ENCODE results near the gene APC.

Gene APC

DNA sequence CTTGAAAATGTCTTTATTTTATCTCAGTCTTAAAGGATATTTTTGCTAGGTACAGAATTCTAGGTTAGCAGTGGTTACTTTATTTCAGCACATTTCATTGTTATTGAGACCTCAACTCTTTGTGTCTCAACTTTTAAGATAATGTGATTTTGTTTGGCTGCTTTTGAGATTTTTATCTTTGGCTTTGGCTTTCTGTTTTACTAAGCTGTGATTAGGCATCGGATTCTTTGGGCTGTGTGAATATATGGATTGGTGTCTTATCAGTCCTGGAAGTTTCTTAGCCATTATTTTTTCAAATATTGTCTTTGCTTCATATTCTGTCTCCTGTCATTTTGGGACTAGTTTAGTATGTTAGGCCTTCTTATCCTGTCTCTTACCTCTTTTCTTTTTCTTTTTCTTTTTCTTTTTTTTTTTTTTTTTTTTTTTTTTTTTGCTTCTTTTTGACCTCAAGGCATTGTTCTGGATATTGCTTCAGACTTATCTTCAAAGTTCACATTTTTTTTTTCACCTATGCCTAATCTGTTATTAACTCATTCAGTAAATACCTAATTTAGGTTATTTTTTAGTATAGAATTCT lies 20.1 kb upstream of the APC start:
- no peak for DNase-seq

- DNase-seq, result no peak
Observed at GRCh38 chr5:112718344-112718743, 19.3 kb upstream of the APC start.

DNA sequence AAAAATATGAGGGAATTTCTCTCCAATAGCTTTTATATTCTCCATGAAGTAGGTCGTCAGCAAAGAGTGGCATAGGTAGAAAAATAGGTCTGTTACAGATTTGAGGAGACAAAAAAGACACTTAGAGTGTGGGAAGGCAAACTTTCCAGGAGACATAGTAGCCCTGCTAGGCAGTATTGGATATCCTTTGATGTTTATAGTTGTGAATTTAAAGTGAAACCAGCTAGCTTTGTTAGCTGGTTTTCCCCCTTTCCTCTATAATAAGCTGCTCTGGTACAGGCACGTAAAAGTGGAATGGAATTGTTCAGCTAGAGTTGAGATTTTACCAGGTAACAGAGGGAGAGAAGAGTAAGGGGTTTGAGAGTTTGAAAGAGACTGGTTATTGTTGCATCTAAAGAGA lies 17.1 kb upstream of the APC start:
- DNase-seq, result no peak

DNA sequence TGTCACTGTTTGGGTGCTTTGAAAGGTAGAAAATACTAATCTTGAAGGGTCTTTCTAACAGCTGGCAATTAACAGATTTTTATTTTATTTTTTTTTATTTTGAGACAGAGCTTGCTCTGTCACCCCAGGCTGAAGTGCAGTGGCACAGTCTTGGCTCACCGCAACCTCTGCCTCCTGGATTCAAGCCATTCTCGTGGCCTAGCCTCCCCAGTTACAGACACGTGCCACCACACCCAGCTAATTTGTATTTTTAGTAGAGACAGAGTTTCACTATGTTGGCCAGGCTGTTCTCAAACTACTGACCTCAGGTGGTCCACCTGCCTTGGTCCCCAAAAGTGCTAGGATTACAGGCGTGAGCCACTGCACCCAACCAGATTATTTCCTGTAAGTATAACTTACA lies 12.8 kb upstream of the APC start:
- DNase-seq, result no peak

DNA sequence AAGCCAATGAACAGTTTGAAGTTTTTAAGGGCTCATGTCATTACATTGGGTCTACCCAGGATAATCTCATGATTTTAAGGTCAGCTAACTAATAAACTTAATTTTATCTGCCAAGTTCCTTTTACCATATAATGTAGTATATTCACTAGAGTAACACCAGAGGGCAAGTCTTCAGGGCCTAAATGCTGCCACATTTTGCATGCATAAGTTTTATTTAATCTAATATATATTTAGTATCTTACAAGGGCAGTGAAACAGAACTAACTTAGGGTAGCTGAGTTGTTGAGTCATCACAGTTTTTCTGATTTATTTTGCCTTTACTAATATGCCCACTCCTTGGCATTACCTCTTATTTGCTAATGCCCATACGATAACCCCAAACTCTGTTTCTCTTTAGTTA lies 8.1 kb upstream of the APC start:
- DNase-seq, result no peak

DNA sequence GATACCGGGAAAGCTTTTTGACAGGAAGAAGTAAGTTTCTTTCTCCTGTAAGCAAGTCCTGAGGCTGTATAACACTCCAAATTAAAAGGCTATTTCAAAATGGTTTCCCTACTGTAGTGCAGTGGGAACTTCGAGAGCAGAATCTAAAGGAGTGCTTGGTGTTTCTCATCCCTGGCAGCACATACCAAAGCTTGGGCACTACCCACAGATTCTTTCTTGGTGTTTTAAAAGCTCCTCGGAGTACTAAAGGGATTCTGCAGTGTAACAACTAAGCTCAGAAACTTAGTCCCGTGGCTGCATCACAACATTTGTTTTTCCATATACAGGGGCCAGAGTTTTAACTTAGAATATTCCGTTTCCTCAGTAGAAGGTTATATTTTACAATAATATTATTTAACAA lies 5.6 kb upstream of the APC start:
- DNase-seq, result no peak

DNA sequence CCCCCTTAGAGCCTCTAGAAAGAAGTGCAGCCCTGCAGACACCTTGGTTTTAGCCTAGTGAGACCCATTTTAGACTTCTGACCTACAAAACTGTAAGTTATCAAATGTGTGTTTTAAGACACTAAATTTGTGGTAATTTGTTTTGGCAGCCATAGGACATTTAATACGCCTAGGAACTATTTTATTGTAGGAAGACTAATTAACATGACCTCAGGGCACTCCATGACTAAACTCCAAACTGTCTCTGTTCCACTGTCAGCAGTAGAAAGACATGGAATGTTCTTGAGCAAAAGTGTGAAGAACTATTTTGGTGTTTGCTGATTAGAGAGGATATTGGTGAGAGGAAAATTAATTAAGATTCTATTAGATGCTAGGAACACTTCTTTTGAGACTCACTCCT lies 4.1 kb upstream of the APC start:
- no peak for DNase-seq

DNA sequence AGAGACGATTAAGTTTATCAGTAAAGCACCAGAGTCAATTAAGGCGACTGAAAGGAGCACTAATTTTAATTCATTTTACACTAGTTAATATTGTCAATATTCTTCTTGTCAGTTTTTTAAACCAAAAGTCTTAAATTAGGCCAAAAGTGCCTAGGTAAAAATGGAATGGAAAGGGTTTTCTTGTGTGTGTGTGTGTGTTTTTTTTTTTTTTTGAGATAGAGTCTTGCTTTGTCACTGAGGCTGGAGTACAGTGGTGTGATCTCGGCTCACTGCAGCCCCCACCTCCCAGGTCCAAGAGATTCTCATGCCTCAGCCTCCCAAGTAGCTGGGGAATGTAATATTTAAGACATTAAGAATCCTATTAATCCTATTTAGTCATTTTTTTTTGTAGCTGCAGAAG lies 3.1 kb upstream of the APC start:
- no peak for DNase-seq

DNA sequence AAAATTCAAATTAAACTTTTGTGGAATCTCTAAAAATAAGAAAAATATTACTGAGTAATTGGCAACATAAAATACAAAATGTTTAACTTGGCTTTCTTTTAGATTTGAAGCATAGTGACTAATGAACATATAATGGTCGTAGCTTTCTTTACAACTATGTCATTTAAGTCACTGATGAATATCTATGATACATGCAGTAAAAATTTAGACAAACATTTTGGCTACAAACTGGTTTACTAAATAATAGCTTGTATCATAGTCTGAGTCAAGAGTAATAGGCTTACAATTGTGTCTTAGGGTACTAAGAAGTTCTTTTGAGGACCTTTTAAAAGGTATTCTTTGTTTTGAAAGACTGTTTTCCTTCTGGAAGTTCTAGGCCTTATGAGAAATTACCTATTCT lies 2.0 kb upstream of the APC start:
- DNase-seq, result no peak

DNA sequence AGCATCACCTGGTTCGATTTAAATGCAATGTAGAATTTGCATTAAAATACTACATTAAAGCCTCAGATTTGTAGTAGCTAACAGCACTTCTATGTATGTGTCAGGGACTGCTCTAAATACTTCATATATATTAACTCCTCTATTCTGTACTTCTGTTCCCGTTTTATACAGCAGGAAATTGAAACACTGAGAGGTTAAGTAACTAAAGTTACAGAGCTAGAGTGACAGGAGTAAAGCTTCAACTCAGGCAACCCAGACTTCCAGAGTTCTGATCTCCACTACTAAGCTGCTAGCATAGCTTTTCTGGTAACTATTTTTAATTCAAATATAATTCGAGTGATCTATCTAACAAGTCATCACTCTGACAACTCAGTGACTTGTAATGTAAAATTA lies 619 bp upstream of the APC start:
- no peak for DNase-seq

DNA sequence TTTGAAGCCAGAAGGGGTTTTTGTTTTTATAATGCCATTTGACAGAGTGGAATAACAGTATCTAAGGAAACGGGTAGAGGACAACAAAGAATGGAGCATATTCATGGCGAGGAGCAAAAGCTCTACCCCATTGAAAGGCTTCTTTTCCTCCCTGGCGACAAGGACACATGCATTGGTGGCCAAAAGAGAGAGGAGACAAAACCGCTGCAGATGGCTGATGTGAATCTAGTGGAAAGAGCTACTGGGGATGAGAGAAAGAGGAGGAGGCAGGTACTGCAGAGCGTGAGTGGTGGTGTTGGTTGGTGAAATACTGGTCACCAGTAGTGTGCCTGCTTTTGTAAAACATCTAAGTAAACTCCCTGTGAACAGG lies 491 bp downstream of the APC start:
- no peak for DNase-seq

DNA sequence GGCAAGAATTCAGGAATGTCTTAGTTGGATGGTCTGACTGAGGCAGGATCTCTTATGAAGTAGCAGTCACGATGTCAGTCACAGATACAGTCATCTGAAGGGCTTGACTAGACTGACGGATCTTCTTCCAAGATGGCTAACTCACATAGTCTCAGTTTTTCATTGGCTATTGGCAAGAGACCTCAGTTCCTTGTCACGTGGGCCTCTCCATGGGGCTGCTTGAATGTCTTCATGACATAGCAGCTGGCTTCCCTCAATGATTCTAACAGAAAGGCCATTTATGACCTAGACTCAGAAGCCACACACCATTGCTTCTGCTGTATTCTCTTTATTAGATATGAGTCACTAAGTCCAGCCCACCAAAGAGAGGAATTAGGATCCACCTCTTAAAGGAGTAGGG lies 4.7 kb downstream of the APC start:
- DNase-seq, result no peak

DNA sequence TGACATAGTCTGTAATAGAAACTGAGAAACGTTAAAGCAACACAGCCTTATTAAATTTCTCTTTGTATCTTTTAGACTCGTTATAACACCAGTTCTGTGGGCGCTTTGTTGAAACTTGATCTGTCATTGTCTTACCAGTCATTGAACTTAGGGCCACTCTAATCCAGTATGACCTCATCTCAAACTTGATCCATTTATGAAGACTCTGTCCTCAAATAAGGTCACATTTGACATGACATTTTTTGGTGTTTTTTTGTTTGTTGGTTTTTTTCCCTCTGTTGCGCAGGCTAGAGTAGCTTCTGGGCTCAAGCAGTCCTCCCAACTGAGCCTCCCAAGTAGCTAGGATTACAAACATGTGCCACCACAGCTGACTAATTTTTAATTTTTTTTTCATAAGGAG lies 5.9 kb downstream of the APC start:
- no peak for DNase-seq

DNA sequence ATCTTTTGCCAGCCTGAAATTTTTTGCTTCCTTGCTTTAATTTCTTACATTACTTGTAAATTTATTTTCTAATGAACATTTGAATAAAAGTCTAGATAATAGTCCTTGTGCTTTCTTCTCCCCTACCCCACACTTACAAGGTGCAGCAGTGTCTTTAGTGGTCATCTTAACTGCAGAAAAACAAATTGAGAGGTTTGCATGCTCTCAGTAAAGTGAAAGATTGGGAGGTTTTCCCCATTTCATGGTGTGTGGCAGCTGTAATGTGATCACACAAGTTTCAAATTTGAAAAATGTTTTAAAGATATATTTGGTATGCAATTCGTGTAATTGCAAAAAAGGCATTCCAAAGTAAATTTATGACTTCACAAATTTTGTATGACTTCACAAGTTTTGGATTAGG lies 14.7 kb downstream of the APC start:
- no peak for DNase-seq

- no peak for DNase-seq
Observed at GRCh38 chr5:112755703-112756102, 18.0 kb downstream of the APC start.

- no peak for DNase-seq
Observed at GRCh38 chr5:112757468-112758208, 20.0 kb downstream of the APC start.

DNA sequence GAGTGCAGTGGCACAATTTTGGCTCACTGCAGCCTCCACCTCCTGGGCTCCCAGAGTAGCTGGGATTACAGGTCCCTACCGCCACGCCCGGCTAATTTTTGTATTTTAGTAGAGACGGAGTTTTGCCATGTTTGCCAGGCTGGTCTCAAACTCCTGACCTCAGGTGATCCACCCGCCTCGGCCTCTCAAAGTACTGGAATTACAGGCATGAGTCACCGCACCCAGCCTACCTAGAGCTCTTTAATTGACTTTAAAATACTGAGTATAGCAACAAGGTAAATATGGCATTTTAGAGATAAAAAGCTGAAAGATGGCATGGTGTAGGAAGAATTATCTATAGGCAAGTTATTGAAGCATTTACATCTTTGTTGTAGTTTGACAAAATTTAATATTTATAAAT lies 21.0 kb downstream of the APC start:
- DNase-seq, result no peak

DNA sequence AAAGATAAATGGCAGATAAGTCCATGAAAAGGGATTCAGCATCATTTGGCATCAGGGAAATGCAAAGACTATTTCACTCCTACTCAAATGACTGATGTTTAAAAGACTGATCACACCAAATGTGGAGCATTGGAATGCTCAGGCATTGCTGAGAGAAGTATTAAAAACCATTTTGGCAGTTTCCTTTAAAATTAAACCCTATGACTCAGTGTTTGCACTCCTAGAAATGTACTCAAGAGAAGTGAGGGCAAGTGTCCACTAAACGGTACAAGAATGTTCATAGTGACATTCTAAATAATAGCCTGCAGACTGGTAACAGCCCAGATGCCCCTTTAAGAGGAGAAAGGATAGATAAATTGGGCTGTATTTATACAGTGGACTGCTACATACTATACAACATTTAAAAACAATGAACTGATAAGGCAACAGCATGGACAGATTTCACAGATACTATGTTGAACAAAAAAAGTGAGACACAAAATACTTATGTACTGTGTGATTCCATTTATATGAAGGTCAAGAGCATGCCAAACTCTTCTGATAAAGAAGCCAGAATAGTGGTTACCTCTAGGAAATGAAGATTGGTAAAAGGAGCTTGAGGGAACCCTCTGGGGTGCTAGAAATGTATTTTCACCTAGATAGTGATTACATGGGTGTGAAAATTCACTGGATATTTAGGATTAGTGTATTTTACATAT lies 24.6 kb downstream of the APC start:
- DNase-seq, result no peak

DNA sequence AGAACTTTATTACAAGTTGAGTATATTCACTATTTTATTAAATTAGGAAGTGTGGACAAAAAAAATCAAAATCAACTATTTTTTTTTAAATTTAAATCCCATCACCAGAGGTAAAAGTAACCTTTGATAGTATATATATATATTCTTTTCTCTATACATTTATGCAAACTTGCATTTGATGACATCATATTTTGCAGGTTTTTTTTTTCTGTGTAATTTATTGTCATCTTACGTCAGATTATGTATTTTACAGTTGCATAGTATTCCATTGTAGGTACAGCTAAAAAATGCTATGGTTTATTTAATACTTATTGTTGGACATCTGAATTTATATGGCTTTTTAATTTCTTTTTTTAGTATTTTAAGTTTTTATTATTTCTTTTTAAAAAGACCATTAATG lies 25.5 kb downstream of the APC start:
- DNase-seq, result no peak

GRCh38 chr5:112772124-112772523 lies 34.4 kb downstream of the APC start:
- DNase-seq, result no peak

GRCh38 chr5:112776301-112776856 lies 38.7 kb downstream of the APC start:
- DNase-seq, result no peak

DNA sequence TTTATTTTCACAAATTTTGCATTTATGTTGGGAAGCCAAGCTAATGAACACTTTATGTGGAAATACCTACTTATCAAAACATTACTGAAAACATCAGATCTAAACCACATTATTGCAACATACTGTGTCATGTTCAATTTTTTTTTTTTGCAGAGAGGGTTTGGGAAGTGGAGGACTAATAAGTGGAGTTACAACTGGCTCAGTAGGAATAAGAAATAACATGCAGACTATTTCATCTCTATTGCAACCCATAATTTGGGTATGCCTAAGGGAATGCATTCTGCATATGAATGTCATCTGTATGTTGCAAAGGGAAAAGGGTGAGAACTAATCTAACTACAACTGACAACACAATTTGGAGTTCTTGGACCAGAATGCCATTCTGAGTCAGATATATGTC lies 41.8 kb downstream of the APC start:
- DNase-seq, result no peak

DNA sequence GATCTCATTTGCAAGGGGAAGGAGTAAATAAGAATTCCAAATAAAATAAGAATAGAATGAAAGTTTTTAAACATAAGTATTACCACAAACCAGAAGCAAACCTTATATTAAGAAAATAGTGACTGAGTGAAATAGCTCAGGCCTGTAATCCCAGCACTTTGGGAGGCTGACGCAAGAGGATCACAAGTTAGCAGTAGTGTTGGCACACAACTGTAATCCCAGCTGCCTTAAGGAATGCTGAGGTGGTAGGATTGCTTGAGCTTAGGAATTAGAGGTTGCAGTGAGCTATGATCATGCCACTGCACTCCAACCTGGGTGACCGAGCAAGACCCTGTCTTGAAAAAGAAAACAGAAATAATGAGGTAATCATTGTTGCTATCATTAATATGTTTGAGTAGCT lies 47.0 kb downstream of the APC start:
- DNase-seq, result no peak

DNA sequence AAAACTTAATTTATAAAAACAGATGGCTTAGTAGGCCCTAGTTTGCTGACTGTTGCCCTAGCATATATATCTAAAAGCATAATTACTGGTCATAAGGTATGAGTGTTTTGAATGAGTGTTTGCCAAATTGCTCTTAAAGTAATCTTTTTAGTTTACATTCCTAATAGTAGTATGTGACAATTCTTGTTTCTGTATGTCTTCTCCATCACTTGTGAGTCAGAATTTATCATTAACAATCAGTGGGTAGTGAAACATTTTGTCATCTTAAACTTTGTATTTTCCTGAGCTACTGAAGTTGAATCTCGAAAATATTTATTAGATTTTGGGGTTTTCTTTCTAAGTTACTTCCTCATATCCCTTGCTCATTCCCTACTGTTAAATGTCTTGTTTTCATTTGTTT lies 49.6 kb downstream of the APC start:
- no peak for DNase-seq
